Measurements from ENCODE around the gene CCP110.

- TF ChIP-seq CTCF (IDR thresholded peaks at IDR 0.05) (no peak), POLR2A (IDR thresholded peaks at IDR 0.05) (no peak)
These were observed 10.2 kb upstream of the CCP110 start for GRCh38 chr16:19513377-19514053.
